ENCODE data around the gene SAT1. TPM values are rescaled to one million over a fixed set of nuclear protein-coding genes. Genes with fewer than 3 reads are reported as not detected.

SAT1 gene
- total RNA-seq, 4 donors from 2014 or later = 313 to 1,184 (median 689) TPM

DNA sequence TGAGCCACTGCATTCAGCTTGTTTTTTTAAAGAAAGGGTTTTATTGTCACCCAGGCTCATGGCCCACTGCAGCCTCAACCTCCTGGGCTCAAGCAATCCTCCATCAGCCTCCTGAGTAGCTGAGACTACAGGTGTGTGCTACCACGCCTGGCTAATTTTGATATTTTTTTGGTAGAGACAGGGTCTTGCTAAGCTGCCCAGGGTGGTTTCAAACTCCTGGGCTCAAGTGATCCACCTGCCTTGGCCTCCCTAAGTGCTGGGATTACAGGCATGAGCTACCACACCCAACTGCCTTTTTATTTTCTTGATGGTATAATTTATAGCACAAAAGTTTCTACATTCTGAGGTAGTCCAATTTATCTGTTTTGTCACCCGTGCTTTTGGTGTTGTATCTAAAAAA, 38.9 kb downstream of the SAT1 start:
- H3K4me3 ChIP-seq = no peak overlapping the region
- intact Hi-C loops (cut with DNase I; ENCODE audit: low total_unique reads) (no loop called here), in situ Hi-C loops (cut with MboI; ENCODE audit: low pct_ligation_motif_present in 1 of 4, low pct_unique_long_range_greater_than_20kb in 1 of 4, low sequenced_read_pairs in 3 of 4) (no loop called here)
- H3K9me3 ChIP-seq = no peaks in the 10 kb centered on the region
- TF ChIP-seq POLR2A (IDR thresholded peaks at IDR 0.05) (no peak), EP300 (IDR thresholded peaks at IDR 0.05; ENCODE audit: low read depth) (no peak), CTCF (IDR thresholded peaks at IDR 0.05) (no peak), POLR2AphosphoS5 (IDR thresholded peaks at IDR 0.05) (no peak)
- H3K27ac ChIP-seq = peak overlapping the region; percentile 70 to 80 (median 76)
- DNase-seq = no peak
- H3K4me1 ChIP-seq = peaks cover 0 to 7% (median 5%) of the 10 kb centered on the region in 4 donors
- H3K27me3 ChIP-seq = no peaks in the 10 kb centered on the region
- 29 to 56% methylated on average over 1 to 2 of the region's 2 CpGs for WGBS, 2 donors (ENCODE audit: low coverage in 1 of 2)
- no peaks in the 10 kb centered on the region for H3K36me3 ChIP-seq

DNA sequence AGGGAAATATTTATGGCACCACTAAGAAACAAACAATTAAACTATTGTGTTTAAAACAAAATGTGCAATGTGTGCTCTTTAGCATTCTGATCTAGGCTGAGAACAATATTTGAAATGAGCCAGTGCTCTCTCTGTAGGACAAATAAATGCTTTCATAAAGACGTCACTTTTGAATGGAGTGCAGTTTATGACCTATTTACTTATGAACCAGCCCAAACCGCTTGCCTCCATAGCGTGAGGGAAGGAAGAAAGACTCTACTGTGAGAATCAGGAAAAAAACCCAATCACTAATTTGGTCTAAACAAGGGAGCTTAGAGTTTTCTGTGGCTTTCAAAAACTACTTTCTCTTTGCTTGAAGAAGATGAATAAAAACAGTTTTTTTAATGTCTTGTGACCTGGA, 39.4 kb downstream of the SAT1 start:
- in situ Hi-C loops (cut with MboI; ENCODE audit: low pct_ligation_motif_present in 1 of 4, low pct_unique_long_range_greater_than_20kb in 1 of 4, low sequenced_read_pairs in 3 of 4) = no loop called here
- 24% methylated on average over 3 of the region's 3 CpGs; no CpG with 5 or more reads in 1 of the 2 donors for WGBS, 2 donors (ENCODE audit: low coverage in 1 of 2)
- no peak for TF ChIP-seq EP300 (IDR thresholded peaks at IDR 0.05; ENCODE audit: low read depth)
- peak; percentile 7 to 45 (median 17) for TF ChIP-seq POLR2AphosphoS5 (IDR thresholded peaks at IDR 0.05)
- Histone ChIP-seq H3K27ac (peak overlapping the region; percentile 70 to 80 (median 76)), H3K4me1 (peaks cover 0 to 7% (median 5%) of the 10 kb centered on the region in 4 donors), H3K4me3 (no peak overlapping the region), H3K36me3 (no peaks in the 10 kb centered on the region), H3K27me3 (no peaks in the 10 kb centered on the region), H3K9me3 (no peaks in the 10 kb centered on the region)
- intact Hi-C loops (cut with DNase I; ENCODE audit: low total_unique reads) = no loop called here
- peak; percentile 35 for DNase-seq

- TF ChIP-seq CTCF (IDR thresholded peaks at IDR 0.05) (no peak), POLR2A (IDR thresholded peaks at IDR 0.05) (no peak), POLR2AphosphoS5 (IDR thresholded peaks at IDR 0.05) (no peak), EP300 (IDR thresholded peaks at IDR 0.05; ENCODE audit: low read depth) (no peak)
- Histone ChIP-seq H3K4me3 (no peak overlapping the region), H3K27ac (peak overlapping the region; percentile 60 to 80 (median 74)), H3K27me3 (no peaks in the 10 kb centered on the region), H3K9me3 (no peaks in the 10 kb centered on the region), H3K36me3 (no peaks in the 10 kb centered on the region), H3K4me1 (peaks cover 0 to 7% (median 5%) of the 10 kb centered on the region in 4 donors)
- intact Hi-C loops (cut with DNase I; ENCODE audit: low total_unique reads) = no loop called here
- in situ Hi-C loops (cut with MboI; ENCODE audit: low pct_ligation_motif_present in 1 of 4, low pct_unique_long_range_greater_than_20kb in 1 of 4, low sequenced_read_pairs in 3 of 4) = no loop called here
- WGBS, 2 donors (ENCODE audit: low coverage in 1 of 2) = 52% methylated on average over 6 of the region's 6 CpGs; no CpG with 5 or more reads in 1 of the 2 donors
- no peak for DNase-seq
Measured at GRCh38 chrX:23822841-23823240, 39.9 kb downstream of the SAT1 start.

- H3K4me3 ChIP-seq = no peak overlapping the region
- H3K4me1 ChIP-seq = peaks cover 0 to 7% (median 5%) of the 10 kb centered on the region in 4 donors
- intact Hi-C loops (cut with DNase I; ENCODE audit: low total_unique reads) = no loop called here
- H3K27me3 ChIP-seq = no peaks in the 10 kb centered on the region
- H3K9me3 ChIP-seq = no peaks in the 10 kb centered on the region
- in situ Hi-C loops (cut with MboI; ENCODE audit: low pct_ligation_motif_present in 1 of 4, low pct_unique_long_range_greater_than_20kb in 1 of 4, low sequenced_read_pairs in 3 of 4) = no loop called here
- DNase-seq = no peak
- H3K36me3 ChIP-seq = no peaks in the 10 kb centered on the region
- TF ChIP-seq POLR2A (IDR thresholded peaks at IDR 0.05) (no peak), POLR2AphosphoS5 (IDR thresholded peaks at IDR 0.05) (no peak), CTCF (IDR thresholded peaks at IDR 0.05) (no peak), EP300 (IDR thresholded peaks at IDR 0.05; ENCODE audit: low read depth) (no peak)
- no peak overlapping the region for H3K27ac ChIP-seq
Measured at GRCh38 chrX:23825675-23826074, 42.7 kb downstream of the SAT1 start.

GRCh38 chrX:23826216-23826615, 43.2 kb downstream of the SAT1 start:
- H3K9me3 ChIP-seq = no peaks in the 10 kb centered on the region
- no peaks in the 10 kb centered on the region for H3K36me3 ChIP-seq

More at GRCh38 chrX:23826216-23826615, 43.2 kb downstream of the SAT1 start:
- WGBS, 2 donors (ENCODE audit: low coverage in 1 of 2) = 80 to 85% methylated on average over 1 to 3 of the region's 3 CpGs
- no peak for TF ChIP-seq EP300 (IDR thresholded peaks at IDR 0.05; ENCODE audit: low read depth)
- TF ChIP-seq POLR2A (IDR thresholded peaks at IDR 0.05) = no peak
- no peak for TF ChIP-seq CTCF (IDR thresholded peaks at IDR 0.05)
- no peak for TF ChIP-seq POLR2AphosphoS5 (IDR thresholded peaks at IDR 0.05)
- no peak overlapping the region for H3K4me3 ChIP-seq
- in situ Hi-C loops (cut with MboI; ENCODE audit: low pct_ligation_motif_present in 1 of 4, low pct_unique_long_range_greater_than_20kb in 1 of 4, low sequenced_read_pairs in 3 of 4) (no loop called here), intact Hi-C loops (cut with DNase I; ENCODE audit: low total_unique reads) (no loop called here)
- no peaks in the 10 kb centered on the region for H3K27me3 ChIP-seq
- DNase-seq = no peak
- peaks cover 0 to 7% (median 5%) of the 10 kb centered on the region in 4 donors for H3K4me1 ChIP-seq
- no peak overlapping the region for H3K27ac ChIP-seq

Data from transverse colon (tissue), 4 donors.